ENCODE results near the gene PLXND1.

The PLXND1 gene

GRCh38 chr3:129554356-129555152, 51.9 kb downstream of the PLXND1 start:
- Histone ChIP-seq H3K4me3 (ENCODE audit: low read depth in 1 of 2, low read length in 2 of 2) (no peak overlapping the region), H2AFZ (ENCODE audit: low read depth, low read length) (no peak overlapping the region), H3K9me3 (ENCODE audit: insufficient read depth, low read length, severe bottlenecking) (no peaks in the 10 kb centered on the region), H3K4me1 (ENCODE audit: insufficient read depth, low read length) (no peaks in the 10 kb centered on the region), H3K27me3 (ENCODE audit: insufficient read depth, low read length, poor library complexity) (no peaks in the 10 kb centered on the region), H3K9ac (ENCODE audit: low read depth, low read length) (no peak overlapping the region), H3K79me2 (ENCODE audit: insufficient read depth, low read length) (no peaks in the 10 kb centered on the region), H3K36me3 (ENCODE audit: insufficient read depth, low read length) (peaks cover 48% of the 10 kb centered on the region), H4K20me1 (ENCODE audit: insufficient read depth, low read length) (peaks cover 5% of the 10 kb centered on the region; the same call in 1 of the 2 replicates), H3K27ac (ENCODE audit: low read length) (no peak overlapping the region), H3K4me2 (ENCODE audit: insufficient read depth, low read length) (no peak overlapping the region)
- DNase-seq = no peak
- TF ChIP-seq CTCF (IDR thresholded peaks at IDR 0.05; ENCODE audit: borderline replicate concordance, extremely low read depth, low read length, poor library complexity, severe bottlenecking) = no peak
- no peak for TF ChIP-seq EZH2 (IDR thresholded peaks at IDR 0.05; ENCODE audit: borderline replicate concordance, low read depth, low read length, severe bottlenecking)
- 0 out of 3 replicates have a peak, but pooled peaks have one; percentile 20 for ATAC-seq (ENCODE audit: insufficient read depth, low read depth)

GRCh38 chr3:129553719-129554118, 52.8 kb downstream of the PLXND1 start:
- Histone ChIP-seq H2AFZ (ENCODE audit: low read depth, low read length) (no peak overlapping the region), H3K4me1 (ENCODE audit: insufficient read depth, low read length) (no peaks in the 10 kb centered on the region), H3K27me3 (ENCODE audit: insufficient read depth, low read length, poor library complexity) (no peaks in the 10 kb centered on the region), H3K4me2 (ENCODE audit: insufficient read depth, low read length) (no peak overlapping the region), H4K20me1 (ENCODE audit: insufficient read depth, low read length) (no peaks in the 10 kb centered on the region), H3K9me3 (ENCODE audit: insufficient read depth, low read length, severe bottlenecking) (no peaks in the 10 kb centered on the region), H3K36me3 (ENCODE audit: insufficient read depth, low read length) (peaks cover 40% of the 10 kb centered on the region), H3K27ac (ENCODE audit: low read length) (no peak overlapping the region), H3K9ac (ENCODE audit: low read depth, low read length) (no peak overlapping the region), H3K79me2 (ENCODE audit: insufficient read depth, low read length) (no peaks in the 10 kb centered on the region), H3K4me3 (ENCODE audit: low read depth in 1 of 2, low read length in 2 of 2) (no peak overlapping the region)
- TF ChIP-seq EZH2 (IDR thresholded peaks at IDR 0.05; ENCODE audit: borderline replicate concordance, low read depth, low read length, severe bottlenecking) (no peak), CTCF (IDR thresholded peaks at IDR 0.05; ENCODE audit: borderline replicate concordance, extremely low read depth, low read length, poor library complexity, severe bottlenecking) (no peak)
- ATAC-seq (ENCODE audit: insufficient read depth, low read depth) (no peak), DNase-seq (no peak)

- DNase-seq (no peak), ATAC-seq (ENCODE audit: insufficient read depth, low read depth) (peak; percentile 13; the same call in 2 of the 3 replicates)
- no peak overlapping the region for H3K4me2 ChIP-seq (ENCODE audit: insufficient read depth, low read length)
- TF ChIP-seq CTCF (IDR thresholded peaks at IDR 0.05; ENCODE audit: borderline replicate concordance, extremely low read depth, low read length, poor library complexity, severe bottlenecking) = no peak
- TF ChIP-seq EZH2 (IDR thresholded peaks at IDR 0.05; ENCODE audit: borderline replicate concordance, low read depth, low read length, severe bottlenecking) = no peak
- H3K36me3 ChIP-seq (ENCODE audit: insufficient read depth, low read length) = peaks cover 34% of the 10 kb centered on the region
- no peaks in the 10 kb centered on the region for H3K27me3 ChIP-seq (ENCODE audit: insufficient read depth, low read length, poor library complexity)
- H3K4me3 ChIP-seq (ENCODE audit: low read depth in 1 of 2, low read length in 2 of 2) = no peak overlapping the region
- no peaks in the 10 kb centered on the region for H3K9me3 ChIP-seq (ENCODE audit: insufficient read depth, low read length, severe bottlenecking)
- H4K20me1 ChIP-seq (ENCODE audit: insufficient read depth, low read length) = no peaks in the 10 kb centered on the region
- H3K9ac ChIP-seq (ENCODE audit: low read depth, low read length) = no peak overlapping the region
- no peaks in the 10 kb centered on the region for H3K79me2 ChIP-seq (ENCODE audit: insufficient read depth, low read length)
- H3K4me1 ChIP-seq (ENCODE audit: insufficient read depth, low read length) = no peaks in the 10 kb centered on the region
- H2AFZ ChIP-seq (ENCODE audit: low read depth, low read length) = no peak overlapping the region
- no peak overlapping the region for H3K27ac ChIP-seq (ENCODE audit: low read length)
Observed at GRCh38 chr3:129553171-129553570, 53.3 kb downstream of the PLXND1 start.
